SU-DHL-6 (cell line): ENCODE results near the gene ZNF488.

ENCODE experiments used
- H2AFZ ChIP-seq: fragments of 200-600 bp; sonication (generic); 2 replicates; pipeline ENCODE4 v1.6.1; 2014; ENCODE audit warnings: low read depth, mild to moderate bottlenecking, moderate library complexity, mixed read lengths, antibody characterized with exemption, low read length; ENCODE audit not compliant: severe bottlenecking
- H3F3A ChIP-seq: fragments of 200-600 bp; shearing (Covaris generic); 2 replicates; pipeline ENCODE4 v1.6.0; 2016; ENCODE audit warnings: antibody characterized with exemption, mild to moderate bottlenecking; ENCODE audit not compliant: insufficient read depth
- H3K27ac ChIP-seq: fragments of 200-600 bp; sonication (generic); 2 replicates; pipeline ENCODE4 v1.5.1; 2016; ENCODE audit warnings: low read depth, mild to moderate bottlenecking, low read length, moderate library complexity, mixed read lengths
- H3K27me3 ChIP-seq: fragments of 200-600 bp; sonication (generic), shearing (Covaris generic); 2 replicates; pipeline ENCODE4 v1.6.0; 2014; ENCODE audit warnings: mild to moderate bottlenecking, low read length
- H3K36me3 ChIP-seq: fragments of 200-600 bp; sonication (generic); 2 replicates; pipeline ENCODE4 v1.6.1; 2014; ENCODE audit warnings: mild to moderate bottlenecking, low read length, mixed read lengths
- H3K4me2 ChIP-seq: fragments of 300-600, 200-600 bp; shearing (Covaris generic), sonication (generic); 2 replicates; pipeline ENCODE4 v1.6.0; 2014; ENCODE audit warnings: low read length, low read depth, mild to moderate bottlenecking; ENCODE audit not compliant: poor library complexity, severe bottlenecking
- H3K4me3 ChIP-seq: fragments of 200-600 bp; sonication (generic); 2 replicates; pipeline ENCODE4 v1.5.1; 2014; ENCODE audit warnings: antibody characterized with exemption, low read length, mild to moderate bottlenecking, mixed read lengths; ENCODE audit not compliant: insufficient read depth, poor library complexity, severe bottlenecking
- H3K79me2 ChIP-seq: fragments of 200-600 bp; sonication (generic); 2 replicates; pipeline ENCODE4 v1.6.1; 2014; ENCODE audit warnings: mild to moderate bottlenecking, low read length, moderate library complexity; ENCODE audit not compliant: insufficient read depth
- H3K9ac ChIP-seq: fragments of 200-600 bp; sonication (generic); 2 replicates; pipeline ENCODE4 v1.7.0; 2014; ENCODE audit warnings: mild to moderate bottlenecking, low read length
- H3K9me2 ChIP-seq: fragments of 200-600 bp; sonication (generic); replicated peaks from 2 replicates; pipeline ENCODE4 v1.6.1; 2014; ENCODE audit warnings: low read length; ENCODE audit not compliant: insufficient read depth
- H3K9me3 ChIP-seq: fragments of 200-600 bp; sonication (generic); 2 replicates; pipeline ENCODE4 v1.6.1; 2014; ENCODE audit warnings: low read length, mixed read lengths; ENCODE audit not compliant: insufficient read depth
- H4K20me1 ChIP-seq: fragments of 200-600 bp; sonication (generic); 2 replicates; pipeline ENCODE4 v1.6.1; 2014; ENCODE audit warnings: low read depth, mild to moderate bottlenecking, antibody characterized with exemption, low read length, moderate library complexity, mixed read lengths
- EZH2phosphoT487 ChIP-seq: fragments of 200-600 bp; sonication (generic), shearing (Covaris generic); conservative IDR thresholded peaks from 2 replicates; pipeline ENCODE4 v1.6.1; 2018; ENCODE audit warnings: mild to moderate bottlenecking, antibody characterized with exemption, low read length, moderate library complexity, mixed read lengths
- TF ChIP-seq, protein P1 (sequence below): fragments of 200-600 bp; sonication (generic); IDR thresholded peaks from one replicate; pipeline ENCODE4 v1.5.1; 2017; ENCODE audit warnings: antibody characterized with exemption, mild to moderate bottlenecking, low read length, moderate library complexity; ENCODE audit not compliant: insufficient read depth, poor library complexity, severe bottlenecking

ZNF488 gene

DNA sequence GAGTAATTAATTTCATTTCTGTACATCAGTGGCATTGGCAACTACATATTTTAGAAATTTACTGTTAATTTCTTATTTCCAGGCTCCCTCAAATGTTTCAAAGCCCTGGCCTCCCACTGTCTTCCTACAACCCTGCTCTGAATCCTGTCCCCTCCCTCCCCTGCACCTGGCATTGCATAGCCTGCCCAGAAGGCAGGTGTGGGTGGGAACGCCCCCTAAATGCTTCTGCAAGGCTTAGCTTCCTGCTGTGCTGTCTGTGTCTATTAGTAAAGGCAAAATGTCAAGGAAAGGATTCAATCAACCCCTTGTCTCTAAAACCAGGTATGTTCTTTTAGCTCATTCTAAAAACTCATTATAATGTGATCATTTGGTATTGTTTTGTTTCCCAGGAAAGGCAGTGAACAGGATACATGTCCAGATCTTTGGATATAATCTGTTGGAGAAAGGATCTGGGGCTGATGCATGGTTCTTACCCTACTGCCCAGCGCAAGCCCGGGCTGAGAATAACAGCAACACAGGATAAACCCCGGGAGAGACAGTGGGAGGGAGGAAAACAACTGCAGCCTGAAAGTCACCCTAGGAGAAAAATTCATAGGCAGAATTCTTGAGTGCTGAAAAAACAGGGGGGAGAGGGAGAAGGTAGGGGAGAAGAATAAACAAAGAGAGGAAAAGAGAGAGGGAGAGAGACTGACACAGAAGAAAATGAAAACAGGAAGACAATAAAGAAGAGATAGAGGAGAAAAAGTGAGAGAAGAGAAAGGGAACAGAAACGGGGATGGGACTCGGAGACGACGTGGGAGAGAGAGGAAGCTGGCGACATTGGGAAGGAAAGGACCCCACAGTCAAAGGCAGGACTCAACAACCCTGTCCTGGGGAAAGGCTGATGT lies 589 bp downstream of the ZNF488 start:
- peak overlapping the region; percentile 99 for H2AFZ ChIP-seq
- H3K27ac ChIP-seq: no peak overlapping the region
- TF ChIP-seq, protein P1, sequence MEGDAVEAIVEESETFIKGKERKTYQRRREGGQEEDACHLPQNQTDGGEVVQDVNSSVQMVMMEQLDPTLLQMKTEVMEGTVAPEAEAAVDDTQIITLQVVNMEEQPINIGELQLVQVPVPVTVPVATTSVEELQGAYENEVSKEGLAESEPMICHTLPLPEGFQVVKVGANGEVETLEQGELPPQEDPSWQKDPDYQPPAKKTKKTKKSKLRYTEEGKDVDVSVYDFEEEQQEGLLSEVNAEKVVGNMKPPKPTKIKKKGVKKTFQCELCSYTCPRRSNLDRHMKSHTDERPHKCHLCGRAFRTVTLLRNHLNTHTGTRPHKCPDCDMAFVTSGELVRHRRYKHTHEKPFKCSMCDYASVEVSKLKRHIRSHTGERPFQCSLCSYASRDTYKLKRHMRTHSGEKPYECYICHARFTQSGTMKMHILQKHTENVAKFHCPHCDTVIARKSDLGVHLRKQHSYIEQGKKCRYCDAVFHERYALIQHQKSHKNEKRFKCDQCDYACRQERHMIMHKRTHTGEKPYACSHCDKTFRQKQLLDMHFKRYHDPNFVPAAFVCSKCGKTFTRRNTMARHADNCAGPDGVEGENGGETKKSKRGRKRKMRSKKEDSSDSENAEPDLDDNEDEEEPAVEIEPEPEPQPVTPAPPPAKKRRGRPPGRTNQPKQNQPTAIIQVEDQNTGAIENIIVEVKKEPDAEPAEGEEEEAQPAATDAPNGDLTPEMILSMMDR: no peak
- no peak for TF ChIP-seq EZH2phosphoT487
- H3F3A ChIP-seq: no peaks in the 10 kb centered on the region
- H3K79me2 ChIP-seq: no peaks in the 10 kb centered on the region
- H3K4me3 ChIP-seq: peak overlapping the region; percentile 76
- H4K20me1 ChIP-seq: no peaks in the 10 kb centered on the region
- peak overlapping the region; percentile 80 for H3K4me2 ChIP-seq
- H3K9me2 ChIP-seq: no peaks in the 10 kb centered on the region
- H3K9me3 ChIP-seq: no peaks in the 10 kb centered on the region
- no peaks in the 10 kb centered on the region for H3K27me3 ChIP-seq
- H3K9ac ChIP-seq: peak overlapping the region; percentile 62
- H3K36me3 ChIP-seq: no peaks in the 10 kb centered on the region

DNA sequence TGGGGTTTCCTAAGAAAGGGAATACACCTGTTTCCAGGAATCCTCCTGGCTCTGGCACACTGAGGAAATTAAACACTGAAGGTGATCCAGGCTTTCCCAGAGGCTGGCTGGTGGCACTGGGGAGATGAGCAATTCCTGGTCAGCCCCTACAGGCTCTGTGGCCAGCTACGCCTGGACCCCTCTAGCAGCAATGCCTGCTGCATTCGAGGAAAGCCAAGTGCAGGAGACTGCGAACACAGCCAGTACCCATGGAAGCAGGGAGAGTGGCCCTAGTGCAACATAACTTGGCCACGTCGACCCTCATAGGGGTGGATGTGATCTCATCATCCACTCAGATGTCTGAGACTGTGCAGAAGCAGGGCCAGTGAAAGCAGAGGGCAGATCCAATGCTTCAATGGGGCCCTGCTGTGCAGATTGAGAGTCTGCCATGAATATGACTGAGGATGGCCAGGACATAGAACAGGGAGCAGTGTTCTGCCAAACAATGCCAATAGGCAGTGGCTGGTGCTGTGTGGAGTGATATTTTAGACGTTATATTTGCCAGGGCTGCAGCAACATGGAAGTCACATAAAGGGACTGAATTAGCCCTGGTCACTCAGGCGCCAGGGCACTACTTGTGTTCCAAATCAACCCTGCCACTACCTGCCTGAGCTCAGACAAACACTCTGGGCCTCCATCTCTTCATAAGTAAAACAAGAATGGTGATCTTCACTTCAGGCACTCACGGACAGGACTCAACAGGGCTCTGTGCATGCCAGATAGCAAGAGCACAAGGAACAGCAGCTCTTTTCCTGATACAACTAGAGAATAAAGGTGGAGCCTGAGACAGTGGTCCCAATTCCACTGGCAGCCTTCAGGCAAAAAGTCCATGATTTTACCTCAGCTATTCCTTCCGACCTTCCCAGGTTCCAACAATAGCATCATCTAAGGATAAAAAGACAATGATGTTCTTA lies 2.4 kb downstream of the ZNF488 start:
- Histone ChIP-seq H3K27ac (no peak overlapping the region), H3F3A (no peaks in the 10 kb centered on the region), H3K9me3 (no peaks in the 10 kb centered on the region), H3K36me3 (no peaks in the 10 kb centered on the region), H3K9me2 (no peaks in the 10 kb centered on the region), H3K4me2 (no peak overlapping the region), H4K20me1 (no peaks in the 10 kb centered on the region), H3K4me3 (no peak overlapping the region), H3K79me2 (no peaks in the 10 kb centered on the region), H2AFZ (no peak overlapping the region), H3K27me3 (no peaks in the 10 kb centered on the region), H3K9ac (no peak overlapping the region)
- TF ChIP-seq, protein P1: no peak
- TF ChIP-seq EZH2phosphoT487: no peak

DNA sequence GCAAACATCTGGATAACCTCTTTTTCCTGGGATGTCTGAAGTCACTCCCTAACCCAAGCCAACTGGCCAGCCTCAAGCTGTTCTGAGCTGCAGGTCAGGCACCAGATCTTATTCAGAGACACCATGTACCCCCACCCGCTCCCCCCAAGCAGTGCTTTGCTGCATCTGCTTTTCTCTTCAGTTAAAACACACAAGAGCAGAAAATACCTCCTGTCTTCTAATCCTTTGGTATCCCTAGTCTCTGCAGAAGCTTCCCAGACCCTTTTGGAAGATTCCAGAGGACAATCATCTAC lies 3.0 kb downstream of the ZNF488 start:
- Histone ChIP-seq H3K36me3 (no peaks in the 10 kb centered on the region), H3K27me3 (no peaks in the 10 kb centered on the region), H3K27ac (no peak overlapping the region), H3K9me3 (no peaks in the 10 kb centered on the region), H4K20me1 (no peaks in the 10 kb centered on the region), H3K79me2 (no peaks in the 10 kb centered on the region), H3K4me2 (no peak overlapping the region), H3F3A (no peaks in the 10 kb centered on the region), H3K9me2 (no peaks in the 10 kb centered on the region), H2AFZ (no peak overlapping the region), H3K9ac (no peak overlapping the region), H3K4me3 (no peak overlapping the region)
- TF ChIP-seq EZH2phosphoT487: no peak
- TF ChIP-seq, protein P1: no peak
